Fibroblast of lung (primary cell): Measurements from ENCODE around the gene CEP295NL. TPM values are rescaled to one million over a fixed set of nuclear protein-coding genes. Genes with fewer than 3 reads are reported as not detected.
A peak's percentile ranks its signal among the peaks of the same experiment; 100 is the strongest.

Source experiments
- DNase-seq, 2 donors: peaks; one replicate each; pipeline versions ENCODE4 v3.0.0 to v3.0.0-alpha.2; 2010; ENCODE audit warnings: low read depth in 2 of 2
- H2AFZ ChIP-seq: 2 replicates; pipeline ENCODE4 v1.5.1; 2012; ENCODE audit warnings: low read length, control low read depth, inconsistent platforms
- H3K27ac ChIP-seq: 2 replicates; pipeline ENCODE4 v1.5.1; 2011; ENCODE audit warnings: low read length, control low read depth; ENCODE audit not compliant: insufficient read depth
- H3K27me3 ChIP-seq: 2 replicates; pipeline ENCODE4 v1.5.1; 2011; ENCODE audit warnings: mild to moderate bottlenecking, low read length; ENCODE audit not compliant: control insufficient read depth, insufficient read depth
- H3K36me3 ChIP-seq: 2 replicates; pipeline ENCODE4 v1.5.1; 2011; ENCODE audit warnings: low read length; ENCODE audit not compliant: control insufficient read depth, insufficient read depth
- H3K4me1 ChIP-seq: 2 replicates; pipeline ENCODE4 v1.5.1; 2011; ENCODE audit warnings: low read length; ENCODE audit not compliant: control insufficient read depth, insufficient read depth; ENCODE audit errors: extremely low read depth
- H3K4me2 ChIP-seq: 2 replicates; pipeline ENCODE4 v1.5.1; 2011; ENCODE audit warnings: low read length, control low read depth; ENCODE audit not compliant: insufficient read depth; ENCODE audit errors: extremely low read depth
- H3K4me3 ChIP-seq, 4 experiments: fragments of 200-600 bp in 1 of 4; sonication (generic) in 1 of 4; replicated peaks in 1 of 4; 2 replicates each; pipeline ENCODE4 v1.5.1; 2011 to 2016; ENCODE audit warnings: low read length in 4 of 4, low read depth in 3 of 4, mild to moderate bottlenecking in 3 of 4, control low read depth in 2 of 4, inconsistent platforms in 1 of 4, mixed read lengths in 1 of 4; ENCODE audit not compliant: insufficient read depth in 1 of 4; ENCODE audit errors: control extremely low read depth in 1 of 4
- H3K79me2 ChIP-seq: 2 replicates; pipeline ENCODE4 v1.5.1; 2012; ENCODE audit warnings: mild to moderate bottlenecking, low read length, inconsistent platforms; ENCODE audit not compliant: control insufficient read depth, insufficient read depth
- H3K9ac ChIP-seq: 2 replicates; pipeline ENCODE4 v1.5.1; 2011; ENCODE audit warnings: mild to moderate bottlenecking, low read length, control low read depth; ENCODE audit not compliant: insufficient read depth
- H3K9me3 ChIP-seq: 2 replicates; pipeline ENCODE4 v1.5.1; 2012; ENCODE audit warnings: low read depth, low read length; ENCODE audit not compliant: control insufficient read depth, insufficient read depth
- H4K20me1 ChIP-seq: 2 replicates; pipeline ENCODE4 v1.5.1; 2011; ENCODE audit warnings: low read length; ENCODE audit not compliant: control insufficient read depth, insufficient read depth; ENCODE audit errors: extremely low read depth
- CTCF ChIP-seq, 2 donors: IDR thresholded peaks in 1 of 2; conservative IDR thresholded peaks in 1 of 2; 1 replicate in 1 of 2; 2 replicates in 1 of 2; pipeline ENCODE4 v1.5.1; 2011 to 2012; ENCODE audit warnings: low read length in 2 of 2, control low read depth in 1 of 2, inconsistent platforms in 1 of 2, low read depth in 1 of 2, mild to moderate bottlenecking in 1 of 2
- EZH2 ChIP-seq: IDR thresholded peaks from 2 replicates; pipeline ENCODE4 v1.5.1; 2012; ENCODE audit warnings: low read length, control low read depth, mild to moderate bottlenecking; ENCODE audit errors: missing control alignments
- polyA plus RNA-seq, 2 donors: library from polyadenylated mRNA; depleted of rRNA in 1 of 2; stranded (reverse) in 1 of 2; unstranded in 1 of 2; fragments of >200 nt; gene quantifications; 2 replicates each; pipeline ENCODE4 v1.2.1, GENCODE V29; 2011 to 2012; ENCODE audit warnings: missing spikeins in 1 of 2
- total RNA-seq: library from RNA; depleted of rRNA; stranded (reverse); fragments of >200 nt; gene quantifications from 2 replicates; pipeline ENCODE4 v1.2.1, GENCODE V29; 2014

The CEP295NL gene
- total and polyA plus RNA-seq, 2 donors (not counting 1 experiment from before 2014, with no cell fraction given) = 0.10 to 2.8 TPM

DNA sequence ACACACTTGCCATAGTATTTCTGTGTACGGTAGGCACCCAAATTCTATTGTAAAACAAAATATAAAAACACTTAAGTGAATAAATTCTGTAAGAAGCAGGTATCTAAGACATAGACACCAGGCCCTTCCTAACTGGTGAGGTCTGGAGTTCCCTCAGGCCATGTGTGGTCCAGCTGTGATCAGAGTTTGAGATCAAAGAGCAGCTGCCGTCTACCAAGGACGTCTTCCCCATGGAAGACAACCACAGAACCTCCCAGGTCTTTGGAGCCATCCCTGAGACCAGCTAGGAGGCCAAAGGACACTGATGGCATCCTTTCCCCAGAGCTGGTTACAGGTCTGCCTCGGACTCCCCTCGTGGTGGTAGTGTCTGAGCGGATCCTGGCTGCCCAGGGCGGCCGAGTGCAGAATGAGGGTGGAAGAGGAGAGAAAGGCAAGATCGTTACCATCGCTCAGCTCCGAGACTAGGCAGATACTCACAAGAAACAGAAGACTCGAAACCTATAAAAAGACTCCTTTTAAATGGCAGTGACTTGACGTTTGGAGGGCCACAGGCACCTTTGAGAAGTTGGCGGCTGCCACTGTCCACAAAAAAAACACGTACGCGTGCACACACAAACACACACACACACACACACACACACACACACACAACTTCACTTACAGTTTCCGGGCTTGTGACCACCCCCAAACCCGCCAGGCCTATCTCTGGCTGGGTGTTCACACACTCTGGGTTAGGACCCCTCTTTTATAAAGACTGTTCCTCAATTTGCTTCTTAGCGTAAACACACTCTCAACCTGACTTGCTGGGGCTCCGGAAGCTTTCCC is 14.7 kb upstream of the CEP295NL start:
- H3K4me1 ChIP-seq = peaks cover 33% of the 10 kb centered on the region
- H3K27ac ChIP-seq = no peak overlapping the region
- no peak overlapping the region for H3K4me3 ChIP-seq
- H4K20me1 ChIP-seq = peaks cover 3% of the 10 kb centered on the region
- H2AFZ ChIP-seq = no peak overlapping the region
- peaks cover 6% of the 10 kb centered on the region for H3K36me3 ChIP-seq
- H3K79me2 ChIP-seq = peaks cover 90% of the 10 kb centered on the region
- DNase-seq = no peak
- TF ChIP-seq EZH2 (no peak), CTCF (conservative IDR thresholded peaks at IDR 0.05 in 1 of 2, IDR thresholded peaks at IDR 0.05 in 1 of 2; ENCODE audit: low read depth in 1 of 2, low read length in 2 of 2) (no peak)
- H3K27me3 ChIP-seq = no peaks in the 10 kb centered on the region
- no peaks in the 10 kb centered on the region for H3K9me3 ChIP-seq
- peak overlapping the region; percentile 25 for H3K4me2 ChIP-seq
- no peak overlapping the region for H3K9ac ChIP-seq

- Histone ChIP-seq H3K9me3 (no peaks in the 10 kb centered on the region), H3K4me3 (peak overlapping the region in 1 of 4 experiments; percentile 10), H3K4me2 (peak overlapping the region; percentile 76), H3K4me1 (peaks cover 27% of the 10 kb centered on the region), H4K20me1 (peaks cover 3% of the 10 kb centered on the region), H3K9ac (no peak overlapping the region), H3K27me3 (no peaks in the 10 kb centered on the region), H3K36me3 (peaks cover 6% of the 10 kb centered on the region), H3K79me2 (peaks cover 89% of the 10 kb centered on the region), H2AFZ (no peak overlapping the region), H3K27ac (peak overlapping the region; percentile 63)
- no peak for TF ChIP-seq EZH2
- peak; percentile 53 to 66 for DNase-seq
These were observed 13.1 kb upstream of the CEP295NL start for GRCh38 chr17:78915872-78916632.

DNA sequence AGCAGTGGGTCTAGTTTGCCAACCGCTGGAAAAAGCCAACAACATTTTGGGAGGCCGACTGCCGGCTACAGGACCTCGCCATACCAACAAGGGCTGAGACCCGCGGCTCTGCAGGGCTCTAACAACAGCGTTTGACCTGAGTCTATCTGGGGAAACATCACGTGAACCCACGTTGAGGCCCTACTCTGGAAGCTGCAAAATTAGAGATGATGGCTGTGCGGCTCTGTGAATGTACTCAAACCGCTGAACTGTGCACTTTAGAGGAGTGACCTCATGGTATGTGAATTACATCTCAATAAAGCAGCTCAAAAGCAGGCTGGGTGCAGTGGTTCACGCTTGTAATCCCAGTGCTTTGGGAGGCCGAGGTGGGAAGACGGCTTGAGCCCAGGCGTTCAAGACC is 10.1 kb upstream of the CEP295NL start:
- H3K4me2 ChIP-seq = no peak overlapping the region
- DNase-seq = no peak
- no peak overlapping the region for H2AFZ ChIP-seq
- H4K20me1 ChIP-seq = peaks cover 3% of the 10 kb centered on the region
- no peak overlapping the region for H3K4me3 ChIP-seq
- no peak overlapping the region for H3K27ac ChIP-seq
- peaks cover 13% of the 10 kb centered on the region for H3K4me1 ChIP-seq
- peaks cover 7% of the 10 kb centered on the region for H3K36me3 ChIP-seq
- no peak overlapping the region for H3K9ac ChIP-seq
- TF ChIP-seq CTCF (conservative IDR thresholded peaks at IDR 0.05 in 1 of 2, IDR thresholded peaks at IDR 0.05 in 1 of 2; ENCODE audit: low read depth in 1 of 2, low read length in 2 of 2) (no peak), EZH2 (no peak)
- H3K27me3 ChIP-seq = no peaks in the 10 kb centered on the region
- no peaks in the 10 kb centered on the region for H3K9me3 ChIP-seq
- H3K79me2 ChIP-seq = peaks cover 90% of the 10 kb centered on the region
